HuH-7.5 (cell line): ENCODE data around the gene STAMBP.
A peak's percentile ranks its signal among the peaks of the same experiment; 100 is the strongest.
"Not testable (repeated sequence)": the region's sequence is repeated elsewhere in the genome, so short reads cannot be mapped to it uniquely, and the experiment has no call there.

ENCODE experiments used
- DNase-seq: peaks from one replicate; pipeline ENCODE4 v3.0.0; 2011; ENCODE audit warnings: low spot score

STAMBP gene

DNA sequence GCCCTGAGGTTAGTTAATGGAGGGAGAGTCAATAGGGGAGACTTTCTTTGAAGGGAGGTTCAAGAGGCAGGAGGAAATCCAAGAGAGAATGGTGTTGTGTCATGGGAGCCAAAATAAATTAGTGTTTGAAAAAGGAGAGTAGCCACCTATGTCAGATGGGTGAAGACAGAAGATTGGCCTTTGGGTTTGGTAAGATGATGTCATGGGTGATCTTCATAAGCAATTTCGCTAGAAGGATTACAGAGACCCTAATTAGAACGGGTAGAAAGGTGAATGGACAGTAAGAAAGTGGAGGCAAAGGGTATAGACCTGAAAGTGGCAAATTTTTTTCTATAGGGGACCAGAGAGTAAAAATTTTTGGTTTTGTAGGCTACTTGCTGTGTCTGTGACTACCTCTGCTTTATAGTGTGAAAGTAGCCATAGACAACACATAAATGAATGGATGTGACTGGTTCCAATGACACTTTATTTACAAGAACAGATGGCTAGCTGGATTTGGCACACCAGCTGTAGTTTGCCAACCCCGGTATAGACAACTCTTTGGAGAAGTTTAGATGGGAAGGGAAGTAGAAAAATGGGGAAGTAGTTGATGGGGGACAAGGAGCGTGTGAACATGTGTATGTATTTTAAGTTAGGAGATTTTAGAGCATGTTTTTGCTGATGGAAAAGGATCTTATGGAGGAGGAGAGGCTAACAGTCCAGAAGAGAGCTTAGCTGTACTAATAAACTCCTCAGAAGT, 9.3 kb downstream of the STAMBP start:
- DNase-seq, result no peak

DNA sequence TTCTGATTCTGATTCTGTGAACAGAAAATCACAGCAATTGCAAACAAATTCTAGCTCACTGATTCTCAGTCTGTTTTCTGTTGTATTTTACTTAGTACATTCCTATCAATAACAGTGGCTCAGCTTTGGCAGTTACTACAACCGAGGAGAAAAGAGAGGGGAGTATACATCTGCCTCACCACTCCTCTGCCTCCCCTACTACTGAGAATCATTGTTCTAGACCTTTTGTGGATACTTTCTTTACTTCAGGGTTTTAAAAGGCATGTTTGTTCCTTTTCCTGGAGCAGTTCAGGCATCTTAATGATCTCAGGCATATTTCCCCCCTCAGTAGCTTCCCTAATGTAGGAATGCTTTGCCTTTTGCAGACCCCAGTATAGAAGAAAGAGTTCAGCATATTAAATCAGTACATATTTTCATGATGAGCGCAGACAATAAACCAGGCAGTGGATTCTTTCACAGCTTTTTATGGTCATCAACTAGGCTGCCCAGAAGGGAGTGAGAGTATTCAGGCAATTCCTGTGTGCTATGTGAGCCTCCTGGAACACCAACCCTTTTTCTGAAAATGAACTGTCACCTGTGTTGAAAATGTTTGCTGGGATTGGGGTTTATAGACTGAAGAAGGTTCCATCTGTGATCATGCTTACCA, 10.3 kb downstream of the STAMBP start:
- no peak for DNase-seq

DNA sequence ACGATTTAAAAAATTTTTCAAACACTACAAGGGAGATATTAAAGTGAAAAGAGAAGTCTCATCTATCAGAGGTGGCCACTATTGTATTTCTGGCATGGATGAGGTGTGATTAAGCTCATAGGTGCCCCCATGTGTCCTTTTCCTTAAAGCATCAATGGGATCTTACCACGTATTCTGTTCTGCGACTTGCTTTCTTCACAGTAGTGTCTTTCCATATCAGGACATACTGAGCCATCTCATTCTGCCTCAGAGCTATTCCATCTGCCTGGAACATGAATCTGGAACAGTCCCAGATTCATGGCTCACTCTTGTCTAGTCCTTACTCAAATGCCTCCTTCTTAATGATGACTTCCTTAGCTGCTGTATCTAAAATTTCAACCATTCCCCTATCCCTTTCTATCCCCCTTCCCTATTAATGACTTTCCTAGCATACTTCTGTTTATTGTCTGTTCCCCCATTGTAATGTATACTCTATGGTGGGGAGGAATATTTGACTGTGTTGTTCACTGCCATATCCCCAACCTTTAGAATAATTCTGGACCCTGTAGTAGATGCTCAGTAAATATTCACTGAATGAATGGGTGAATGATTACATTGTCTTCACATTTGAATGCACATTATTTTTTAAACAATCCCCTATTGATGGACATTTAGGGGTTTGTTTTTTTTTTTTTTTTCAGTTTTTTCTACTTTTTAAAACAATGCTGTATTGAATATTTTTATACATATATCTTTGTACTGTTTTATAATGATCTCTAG, 11.1 kb downstream of the STAMBP start:
- DNase-seq, result no peak

DNA sequence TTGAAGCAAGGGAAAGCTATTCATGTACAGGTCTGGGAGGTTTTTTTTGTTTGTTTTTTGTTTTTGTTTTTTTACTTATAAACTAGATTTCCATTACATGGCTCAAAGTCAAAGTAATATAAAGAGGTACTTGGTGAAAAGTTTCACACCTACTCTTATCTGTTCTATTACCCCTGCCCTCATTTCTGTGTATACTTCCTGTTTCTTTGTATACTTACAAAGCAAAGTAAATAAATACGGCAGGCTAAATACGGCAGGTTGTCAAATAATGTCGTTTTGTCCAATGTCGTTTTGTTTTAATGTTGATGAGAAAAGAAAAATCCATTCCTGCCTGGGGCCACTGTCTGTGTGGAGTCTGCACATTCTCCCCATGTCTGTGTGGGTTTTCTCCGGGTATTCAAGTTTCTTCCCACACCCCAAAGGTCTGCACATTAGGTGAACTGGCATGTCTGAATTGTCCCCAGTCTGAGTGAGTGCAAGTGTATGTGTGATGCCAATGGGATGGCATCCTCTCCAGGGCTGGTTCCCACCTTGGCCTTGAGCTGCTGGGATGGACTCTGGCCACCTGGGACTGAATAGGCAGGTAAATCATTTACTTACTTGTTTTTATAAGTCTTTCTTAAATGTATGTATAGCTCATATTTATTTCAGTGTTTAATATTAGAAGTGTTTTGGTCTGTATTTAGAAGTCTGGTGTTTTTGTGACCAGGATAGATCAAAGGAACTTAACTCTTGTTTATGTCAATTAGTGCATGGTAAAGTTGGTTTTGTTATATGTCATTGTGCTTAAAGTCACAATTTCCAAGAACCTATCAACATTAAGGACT, 13.4 kb downstream of the STAMBP start:
- DNase-seq, result peak; percentile 23

DNA sequence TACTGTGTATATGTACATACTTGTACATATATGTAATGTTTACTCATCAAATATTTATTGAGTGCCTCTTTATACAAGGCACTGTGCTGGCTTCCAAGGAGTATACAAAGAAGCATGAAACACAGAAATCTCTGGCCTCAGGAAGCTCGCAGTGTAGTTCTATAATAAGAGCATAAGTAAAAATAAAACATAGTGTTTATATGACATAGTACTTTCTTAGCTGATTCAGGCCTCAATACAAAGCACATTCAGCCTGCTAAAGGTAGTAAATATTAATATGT, 13.9 kb downstream of the STAMBP start:
- DNase-seq, result no peak

DNA sequence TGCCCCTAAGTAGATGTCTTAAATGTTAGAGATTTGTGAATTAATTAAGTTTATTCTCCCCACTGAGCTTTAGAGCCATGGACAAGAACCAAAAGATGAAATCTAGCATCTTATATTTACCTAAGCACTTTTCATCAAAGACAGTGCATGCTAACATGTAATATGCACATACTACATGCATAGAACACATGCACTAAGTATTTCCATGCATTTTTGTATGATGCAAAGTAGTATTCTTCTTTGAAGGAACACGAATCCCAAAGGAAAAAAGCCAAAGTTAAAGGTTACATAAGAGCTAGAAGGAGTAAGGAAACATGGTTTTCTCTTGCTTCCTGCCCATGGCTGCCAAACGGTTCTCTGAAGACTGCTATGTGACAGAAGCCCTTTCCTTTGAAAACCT, 15.3 kb downstream of the STAMBP start:
- no peak for DNase-seq

DNA sequence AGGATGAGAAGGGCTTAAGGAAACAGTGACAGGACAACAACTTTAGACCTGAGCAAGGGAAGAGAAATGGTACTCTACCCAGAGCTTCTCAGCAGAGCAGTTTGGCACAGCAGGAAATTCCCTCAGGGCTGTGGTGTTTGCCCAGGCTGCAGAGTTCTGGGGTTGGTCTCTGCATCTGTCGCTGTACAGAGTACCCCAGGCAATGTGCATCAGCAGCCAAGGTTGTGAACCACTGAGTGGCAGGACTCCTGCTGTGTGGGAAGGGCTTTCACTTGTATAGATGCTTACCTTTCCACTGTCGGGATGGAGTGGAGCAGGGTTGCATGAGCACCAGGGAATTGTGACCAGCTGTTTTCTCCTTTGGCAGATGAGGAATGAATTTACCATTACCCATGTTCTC, 21.2 kb downstream of the STAMBP start:
- DNase-seq, result no peak

DNA sequence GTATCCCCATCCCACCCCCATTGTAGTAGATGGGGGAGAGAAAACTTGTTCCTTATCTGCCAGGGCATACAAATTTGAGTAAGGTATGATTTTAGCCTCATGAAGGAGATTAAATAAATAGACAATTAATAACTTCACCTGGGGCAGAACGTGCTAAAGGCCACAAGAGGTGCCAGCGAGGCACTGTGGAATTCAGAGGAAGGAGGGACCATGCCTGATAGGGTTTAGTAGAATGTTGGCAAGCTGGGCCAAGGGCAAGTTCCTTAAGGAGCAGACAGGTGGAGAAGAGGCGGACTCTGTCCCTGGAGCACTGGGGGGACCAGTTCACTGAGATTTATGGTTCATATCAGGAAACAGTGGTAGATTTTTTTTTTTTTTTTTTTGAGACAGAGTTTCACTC, 22.5 kb downstream of the STAMBP start:
- DNase-seq, result no peak

DNA sequence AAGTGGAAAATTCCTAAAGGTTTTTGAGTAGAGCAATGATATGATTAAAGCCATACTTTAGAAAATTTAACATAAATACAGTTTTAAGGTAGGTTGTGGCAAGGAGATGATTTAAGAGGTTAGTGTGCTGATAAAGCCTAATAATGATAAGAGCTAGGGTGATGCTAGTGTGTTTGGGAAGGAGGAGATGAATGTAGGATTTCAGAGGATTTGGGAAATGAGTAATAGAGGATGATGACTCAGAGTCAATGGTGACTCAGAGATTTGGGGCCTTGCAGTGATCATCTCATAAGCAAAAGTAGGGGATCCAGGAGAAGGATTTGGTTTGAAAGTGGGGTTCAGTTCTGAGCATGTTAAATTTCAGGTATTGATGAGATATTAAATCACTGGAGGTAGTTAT, 23.3 kb downstream of the STAMBP start:
- DNase-seq, result no peak

DNA sequence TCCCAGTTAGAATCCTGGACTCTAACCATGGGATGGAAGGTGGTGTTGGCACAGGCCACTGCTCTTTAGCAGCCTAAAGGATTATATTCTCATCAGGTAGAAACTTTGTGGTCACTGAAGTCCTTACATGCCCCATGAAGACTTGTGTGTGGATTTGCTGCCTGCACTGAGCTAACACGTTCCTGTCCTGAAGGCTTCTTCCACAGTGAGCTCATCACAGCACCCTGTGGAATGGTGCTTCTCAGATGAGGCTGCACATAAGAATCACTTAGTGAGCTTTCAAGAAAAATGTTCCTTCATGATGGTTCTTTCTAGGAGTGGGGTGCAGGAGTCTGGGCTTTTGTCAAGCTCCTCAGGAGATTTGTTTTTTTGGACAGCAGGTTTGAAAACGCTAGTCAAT, 26.8 kb downstream of the STAMBP start:
- DNase-seq, result no peak

DNA sequence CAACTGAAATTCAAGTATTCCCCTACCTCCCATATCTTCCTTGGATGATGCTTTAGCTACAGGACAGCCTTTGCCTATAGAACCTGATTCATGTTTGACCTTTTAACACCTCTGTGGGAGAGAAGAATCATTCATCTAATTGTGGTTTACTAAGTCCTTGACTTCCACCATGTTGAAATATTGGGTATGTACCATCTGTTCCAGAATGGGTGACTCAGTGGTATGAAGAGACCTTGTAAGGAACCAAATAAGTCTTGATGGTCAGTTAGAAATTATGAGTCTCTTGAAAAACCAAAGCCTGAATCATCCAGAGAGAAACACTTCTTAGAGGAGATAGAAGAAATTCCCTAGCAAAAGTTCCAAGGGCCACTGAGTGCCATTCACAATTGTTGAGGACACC, 27.5 kb downstream of the STAMBP start:
- DNase-seq, result no peak

DNA sequence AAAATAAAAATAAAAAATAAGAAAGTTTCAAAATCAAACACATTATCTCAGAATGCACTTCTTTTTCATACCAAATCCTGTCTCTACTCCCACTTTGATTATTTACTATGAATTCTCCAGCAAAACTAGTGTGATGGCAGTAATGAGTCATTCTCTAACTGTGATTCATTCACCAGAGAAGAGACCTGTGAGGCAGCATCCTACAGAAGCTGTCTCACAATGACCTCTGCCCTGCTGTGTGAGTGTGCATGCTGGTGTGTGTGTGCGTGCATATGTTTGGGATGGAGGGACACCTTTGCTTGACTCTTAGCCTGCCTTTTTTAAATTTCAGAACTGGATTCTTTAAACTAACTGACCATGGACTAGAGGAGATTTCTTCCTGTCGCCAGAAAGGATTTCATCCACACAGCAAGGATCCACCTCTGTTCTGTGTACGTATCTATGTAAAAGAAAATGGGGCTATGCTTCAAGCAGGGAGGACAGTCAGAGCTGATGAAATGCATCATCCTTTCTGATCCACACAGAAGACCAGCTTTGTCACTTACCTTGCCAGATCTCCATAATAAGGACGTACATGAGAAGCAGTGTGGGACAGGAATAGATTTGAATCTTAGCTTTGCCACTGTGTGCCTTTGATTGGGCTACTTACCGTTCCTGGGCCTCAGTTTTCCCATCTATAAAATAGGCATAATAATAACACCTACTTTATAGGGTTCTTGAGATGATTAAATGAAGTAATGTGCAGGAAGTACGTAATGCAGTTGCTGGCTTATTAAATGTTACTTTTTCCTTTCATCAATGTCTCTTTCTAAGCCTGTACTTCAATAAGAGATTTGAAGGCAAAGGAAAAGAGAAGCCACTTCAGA, 31.2 kb downstream of the STAMBP start:
- DNase-seq, result no peak

DNA sequence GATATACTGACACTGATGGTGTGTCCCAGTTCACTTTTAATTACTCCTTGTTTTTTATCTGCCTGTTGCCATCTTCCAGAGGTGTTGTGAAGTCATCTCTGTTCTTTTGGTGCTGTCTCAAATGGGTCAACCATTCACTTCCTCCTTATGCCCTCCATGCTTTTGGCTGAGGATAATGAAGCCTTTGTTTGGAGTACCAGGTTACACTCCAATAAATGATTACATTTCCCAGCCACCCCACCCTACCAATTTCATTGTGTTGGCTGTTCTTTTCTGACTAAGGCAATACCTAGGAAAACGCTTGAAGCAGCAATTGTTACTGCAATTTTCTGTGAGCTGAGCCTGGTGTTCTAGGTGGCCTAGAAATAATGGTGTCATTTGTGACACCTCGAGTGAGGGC, 34.2 kb downstream of the STAMBP start:
- DNase-seq, result no peak

DNA sequence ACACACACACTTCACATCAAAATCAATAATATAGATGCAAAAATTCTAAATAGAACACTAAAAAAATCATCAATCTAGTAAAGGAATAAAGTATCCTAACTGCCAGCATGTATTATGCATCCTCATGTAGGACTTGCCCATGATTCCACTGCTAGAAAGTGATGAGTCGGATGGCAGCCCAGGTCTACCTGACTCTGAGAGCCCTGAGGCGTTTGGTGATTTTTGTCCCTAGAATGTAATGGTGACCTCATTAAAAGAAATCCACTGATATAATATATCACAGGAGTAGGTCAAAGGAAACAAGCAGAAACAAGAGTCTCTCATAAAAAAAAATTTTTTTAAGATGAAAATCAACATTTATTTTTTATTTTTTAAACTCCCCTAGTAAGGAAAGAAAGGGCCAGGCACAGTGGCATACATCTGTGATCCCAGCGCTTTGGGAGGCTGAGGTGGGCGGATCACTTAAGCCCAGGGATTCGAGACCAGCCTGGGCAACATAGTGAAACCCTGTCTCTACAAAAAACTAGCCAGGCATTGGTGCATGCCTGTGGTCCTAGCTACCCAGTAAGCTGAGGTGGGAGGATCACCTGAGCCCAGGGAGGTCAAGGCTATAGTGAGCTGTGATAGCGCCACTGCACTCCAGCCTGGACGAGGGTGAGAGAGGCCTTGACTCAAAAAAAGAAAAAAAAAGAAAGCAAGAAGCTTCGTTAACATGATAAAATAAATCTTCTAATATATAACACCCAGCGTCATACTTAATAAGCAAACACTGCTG, 39.6 kb downstream of the STAMBP start:
- no peak for DNase-seq

DNA sequence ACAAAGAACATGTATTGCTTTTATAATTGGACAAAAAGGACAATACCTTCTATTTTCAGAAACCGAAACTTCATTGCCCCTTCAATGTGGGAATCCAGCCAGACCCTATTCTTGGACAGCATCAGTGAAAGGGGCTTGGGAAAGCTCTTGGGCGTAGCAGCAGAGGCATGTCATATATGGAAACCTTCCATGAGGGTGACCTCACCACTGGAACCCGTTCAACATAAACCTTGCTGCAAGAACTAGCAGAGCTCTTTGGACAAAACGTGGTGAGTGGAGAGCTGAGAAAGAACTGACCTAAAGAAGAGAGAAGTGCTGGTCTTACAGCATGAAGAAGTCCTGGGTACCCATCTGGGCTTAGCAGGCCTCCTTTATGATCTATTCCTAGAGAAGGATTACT, 41.3 kb downstream of the STAMBP start:
- no peak for DNase-seq

DNA sequence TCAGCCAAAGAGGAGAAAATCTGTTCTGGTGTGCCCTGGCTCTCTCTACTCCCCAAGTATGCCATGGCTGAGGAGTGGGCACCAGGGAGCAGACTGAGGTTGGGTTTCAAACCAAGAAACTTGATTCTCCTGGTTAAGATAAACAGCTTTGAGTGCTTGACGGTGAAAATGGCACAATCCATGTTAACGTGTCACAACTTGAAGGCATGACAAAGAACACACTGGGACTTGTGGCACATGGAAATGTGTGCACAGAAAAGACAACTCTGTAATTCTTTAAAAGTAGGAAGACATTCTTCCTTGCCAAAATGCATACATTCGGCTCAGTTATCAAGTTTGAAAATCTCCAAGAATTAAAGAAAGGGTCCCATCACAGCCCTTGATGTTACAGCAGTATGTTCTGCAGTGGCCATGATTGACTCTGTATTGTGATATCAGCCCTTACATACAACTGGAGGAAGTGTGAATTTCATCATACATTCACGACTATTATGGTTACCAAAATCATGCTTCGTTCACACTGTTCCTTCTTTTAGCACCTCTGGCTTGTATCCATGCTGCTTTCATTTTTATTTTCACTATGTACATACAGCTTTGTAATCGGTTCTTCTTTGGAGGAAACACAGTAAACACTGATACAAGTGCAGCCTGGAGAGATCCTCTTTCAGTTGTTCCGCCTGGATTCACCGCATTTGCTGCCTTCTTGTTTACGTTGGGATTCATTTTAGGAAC, 48.5 kb downstream of the STAMBP start:
- no peak for DNase-seq

DNA sequence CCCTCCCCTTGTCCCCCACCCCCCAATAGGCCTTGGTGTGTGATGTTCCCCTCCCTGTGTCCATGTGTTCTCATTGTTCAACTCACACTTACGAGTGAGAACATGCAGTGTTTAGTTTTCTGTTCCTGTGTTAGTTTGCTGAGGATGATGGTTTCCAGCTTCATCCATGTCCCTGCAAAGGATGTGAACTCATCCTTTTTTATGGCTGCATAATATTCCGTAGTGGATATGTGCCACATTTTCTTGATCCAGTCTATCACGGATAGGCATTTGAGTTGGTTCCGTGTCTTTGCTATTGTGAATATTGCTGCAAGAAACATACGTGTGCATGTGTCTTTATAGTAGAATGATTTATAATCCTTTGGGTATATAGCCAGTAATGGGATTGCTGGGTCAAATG, 49.2 kb downstream of the STAMBP start:
- not testable (repeated sequence) for DNase-seq

DNA sequence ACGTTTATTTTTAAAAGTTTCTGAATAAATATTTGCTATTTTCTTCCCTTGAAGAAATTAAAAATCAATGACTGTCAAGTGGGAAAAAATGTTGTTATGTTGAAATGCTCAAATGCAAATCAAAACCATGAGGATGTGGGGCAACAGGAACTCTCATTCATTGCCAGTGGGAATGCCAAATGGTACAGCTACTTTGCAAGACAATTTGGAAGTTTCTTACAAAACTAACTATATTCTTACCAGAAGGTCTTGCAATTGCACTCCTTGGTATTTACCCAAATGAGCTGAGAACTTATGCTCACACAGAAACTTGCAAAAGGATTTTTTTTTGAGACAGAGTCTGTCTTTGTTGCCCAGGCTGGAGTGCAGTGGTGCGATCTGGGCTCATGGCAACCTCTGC, 56.6 kb downstream of the STAMBP start:
- no peak for DNase-seq

DNA sequence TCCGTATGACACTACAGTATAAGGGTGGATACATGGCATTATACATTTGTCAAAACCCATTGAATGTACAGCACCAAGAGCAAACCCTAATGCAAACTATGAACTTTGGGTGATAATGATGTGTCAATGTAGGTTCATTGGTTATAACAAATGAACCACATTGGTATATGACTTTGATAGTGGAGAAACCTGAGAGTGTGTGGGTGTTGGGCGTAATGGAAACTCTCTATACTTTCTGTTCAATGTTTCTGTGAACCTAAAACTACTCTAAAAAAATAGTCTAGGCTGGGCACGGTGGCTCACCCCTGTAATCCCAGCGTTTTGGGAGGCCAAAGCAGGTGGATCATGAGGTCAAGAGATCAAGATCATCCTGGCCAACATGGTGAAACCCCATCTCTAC, 57.6 kb downstream of the STAMBP start:
- DNase-seq, result no peak
